GM23338 (cell line): ENCODE data around the gene APCDD1L. TPM values are rescaled to one million over a fixed set of nuclear protein-coding genes. Genes with fewer than 3 reads are reported as not detected.

Experiments
- ATAC-seq: fragments of 200-7000 bp; cut with Tn5 transposase; 3 replicates; pipeline ENCODE4 v1.9.1; 2020
- DNase-seq: peaks from one replicate; pipeline ENCODE4 v3.0.0-alpha.2; 2015; ENCODE audit warnings: low spot score
- H2AFZ ChIP-seq: fragments of 200-600 bp; sonication (generic); 2 replicates; pipeline ENCODE4 v1.8.0; 2016; ENCODE audit warnings: antibody characterized with exemption, mild to moderate bottlenecking, moderate library complexity
- H3F3A ChIP-seq: fragments of 200-600 bp; sonication (generic); replicated peaks from 2 replicates; pipeline ENCODE4 v1.8.0; 2017; ENCODE audit warnings: antibody characterized with exemption, mixed run types, low read depth
- H3K27ac ChIP-seq: fragments of 200-600 bp; sonication (generic); 2 replicates; pipeline ENCODE4 v1.6.1; 2016; ENCODE audit warnings: low read depth
- H3K27me3 ChIP-seq: fragments of 200-600 bp; sonication (generic); 2 replicates; pipeline ENCODE4 v1.8.0; 2016; ENCODE audit warnings: mild to moderate bottlenecking, mixed run types, moderate library complexity; ENCODE audit not compliant: insufficient read depth
- H3K36me3 ChIP-seq: fragments of 200-600 bp; sonication (generic); 2 replicates; pipeline ENCODE4 v1.8.0; 2016; ENCODE audit warnings: mild to moderate bottlenecking; ENCODE audit not compliant: insufficient read depth
- H3K4me1 ChIP-seq: fragments of 200-600 bp; sonication (generic); 2 replicates; pipeline ENCODE4 v1.8.0; 2016; ENCODE audit warnings: mild to moderate bottlenecking, moderate library complexity; ENCODE audit not compliant: insufficient read depth
- H3K4me2 ChIP-seq: fragments of 200-600 bp; sonication (generic); 2 replicates; pipeline ENCODE4 v1.7.1; 2017; ENCODE audit warnings: mixed run types
- H3K4me3 ChIP-seq: fragments of 200-600 bp; sonication (generic); 2 replicates; pipeline ENCODE4 v1.6.1; 2016; ENCODE audit warnings: mixed run types
- H3K79me2 ChIP-seq: fragments of 200-600 bp; sonication (generic); replicated peaks from 2 replicates; pipeline ENCODE4 v1.8.0; 2017; ENCODE audit warnings: mild to moderate bottlenecking; ENCODE audit not compliant: insufficient read depth
- H3K9me2 ChIP-seq: fragments of 200-600 bp; sonication (generic); 2 replicates; pipeline ENCODE4 v1.8.0; 2017; ENCODE audit not compliant: insufficient read depth
- H4K20me1 ChIP-seq: fragments of 200-600 bp; sonication (generic); replicated peaks from 2 replicates; pipeline ENCODE4 v1.8.0; 2017; ENCODE audit warnings: mild to moderate bottlenecking; ENCODE audit not compliant: insufficient read depth
- H3K27ac Mint-ChIP-seq: 2 replicates; pipeline ENCODE4 v1.8.0; 2020; ENCODE audit warnings: inconsistent platforms, mild to moderate bottlenecking, moderate library complexity, mixed read lengths
- H3K27me3 Mint-ChIP-seq: 3 replicates; pipeline ENCODE4 v1.8.0; 2022; ENCODE audit warnings: low read depth, mild to moderate bottlenecking, moderate library complexity, mixed read lengths, inconsistent platforms; ENCODE audit not compliant: insufficient read depth, poor library complexity
- H3K36me3 Mint-ChIP-seq: 3 replicates; pipeline ENCODE4 v1.8.0; 2021; ENCODE audit warnings: low read depth, mild to moderate bottlenecking, inconsistent platforms, moderate library complexity, mixed read lengths
- H3K4me1 Mint-ChIP-seq: 3 replicates; pipeline ENCODE4 v1.8.0; 2020; ENCODE audit warnings: mild to moderate bottlenecking, inconsistent platforms, mixed read lengths
- H3K4me3 Mint-ChIP-seq: 3 replicates; pipeline ENCODE4 v1.8.0; 2021; ENCODE audit warnings: moderate library complexity, mild to moderate bottlenecking, inconsistent platforms, mixed read lengths
- H3K9me3 Mint-ChIP-seq: 3 replicates; pipeline ENCODE4 v1.8.0; 2020; ENCODE audit warnings: moderate library complexity, mild to moderate bottlenecking, inconsistent platforms, mixed read lengths
- CTCF ChIP-seq, 2 experiments: fragments of 200-600 bp in 1 of 2; sonication (generic) in 1 of 2; conservative IDR thresholded peaks; 2 replicates each; pipeline versions ENCODE4 v1.5.1 to v1.6.1; 2016 to 2017; ENCODE audit warnings: antibody characterized with exemption in 2 of 2, low read depth in 2 of 2, mild to moderate bottlenecking in 2 of 2, moderate library complexity in 1 of 2
- ETS1 ChIP-seq: IDR thresholded peaks from 2 replicates; pipeline ENCODE4 v1.6.1; 2016; ENCODE audit warnings: antibody characterized with exemption
- EZH2 ChIP-seq: fragments of 200-600 bp; sonication (generic); IDR thresholded peaks from one replicate; pipeline ENCODE4 v1.8.0; 2017; ENCODE audit warnings: antibody characterized with exemption, mild to moderate bottlenecking, low read depth; ENCODE audit not compliant: unreplicated experiment
- EZH2phosphoT487 ChIP-seq: fragments of 200-600 bp; sonication (generic); IDR thresholded peaks from one replicate; pipeline ENCODE4 v1.8.1; 2018; ENCODE audit warnings: antibody characterized with exemption; ENCODE audit not compliant: unreplicated experiment
- JUNB ChIP-seq: IDR thresholded peaks from one replicate; pipeline ENCODE4 v1.6.1; 2016; ENCODE audit warnings: antibody characterized with exemption; ENCODE audit not compliant: unreplicated experiment
- NANOG ChIP-seq: IDR thresholded peaks from 2 replicates; pipeline ENCODE4 v1.6.1; 2016; ENCODE audit warnings: antibody characterized with exemption, borderline replicate concordance
- POLR2AphosphoS5 ChIP-seq: IDR thresholded peaks from 2 replicates; pipeline ENCODE4 v1.6.1; 2016; ENCODE audit warnings: antibody characterized with exemption, low read depth
- REST ChIP-seq: IDR thresholded peaks from one replicate; pipeline ENCODE4 v1.6.1; 2018; ENCODE audit warnings: antibody characterized with exemption; ENCODE audit not compliant: unreplicated experiment
- STAT1 ChIP-seq: IDR thresholded peaks from one replicate; pipeline ENCODE4 v1.6.1; 2016; ENCODE audit warnings: antibody characterized with exemption; ENCODE audit not compliant: unreplicated experiment
- ZNF114 ChIP-seq: fragments of 250-450 bp; sonication (Bioruptor Pico); IDR thresholded peaks from 2 replicates; pipeline ENCODE4 v1.5.0; 2020; ENCODE audit warnings: mild to moderate bottlenecking, moderate library complexity
- ZNF331 ChIP-seq: fragments of 250-450 bp; sonication (Bioruptor Pico); IDR thresholded peaks from 2 replicates; pipeline ENCODE4 v1.5.0; 2020; ENCODE audit warnings: low read depth, mild to moderate bottlenecking, moderate library complexity
- polyA plus RNA-seq: library from polyadenylated mRNA; unstranded; fragments of >200 nt; fragmentation: Nextera tagmentation; extraction: Ambion mirVana; gene quantifications from 2 replicates; pipeline ENCODE4 v1.2.1, GENCODE V29; 2016
- total RNA-seq: library from RNA; depleted of rRNA; stranded (reverse); fragments of >200 nt; shearing (Covaris generic); gene quantifications from 2 replicates; pipeline ENCODE4 v1.2.3, GENCODE V29; 2014

The APCDD1L gene
- total and polyA plus RNA-seq, 2 experiments from 2014 or later = 1.8 to 4.6 TPM

GRCh38 chr20:58432186-58432954 is 82.8 kb downstream of the APCDD1L start (continued):
- TF ChIP-seq CTCF (conservative IDR thresholded peaks at IDR 0.05; ENCODE audit: low read depth in 2 of 2) (no peak), POLR2AphosphoS5 (no peak), REST (no peak), EZH2phosphoT487 (no peak)

GRCh38 chr20:58431134-58431533 is 84.1 kb downstream of the APCDD1L start:
- Mint-ChIP-seq H3K9me3 (no peaks in the 10 kb centered on the region; the same call in 2 of the 3 replicates), H3K4me1 (peaks cover 23% of the 10 kb centered on the region), H3K36me3 (peaks cover 25% of the 10 kb centered on the region; the same call in 2 of the 3 replicates), H3K27me3 (no peaks in the 10 kb centered on the region), H3K4me3 (no peak overlapping the region), H3K27ac (no peak overlapping the region)
- Histone ChIP-seq H3K4me2 (no peak overlapping the region), H4K20me1 (no peaks in the 10 kb centered on the region), H2AFZ (no peak overlapping the region), H3F3A (peaks cover 21% of the 10 kb centered on the region), H3K9me2 (no peaks in the 10 kb centered on the region), H3K27ac (no peak overlapping the region), H3K79me2 (peaks cover 72% of the 10 kb centered on the region), H3K36me3 (peaks cover 1% of the 10 kb centered on the region; the same call in 1 of the 2 replicates), H3K4me3 (no peak overlapping the region), H3K4me1 (peaks cover 15% of the 10 kb centered on the region; the same call in 1 of the 2 replicates), H3K27me3 (no peaks in the 10 kb centered on the region)
- DNase-seq = no peak
- ATAC-seq = no peak
- no peak for TF ChIP-seq ZNF114
- TF ChIP-seq EZH2phosphoT487 = no peak
- TF ChIP-seq REST = no peak
- no peak for TF ChIP-seq NANOG
- no peak for TF ChIP-seq STAT1
- no peak for TF ChIP-seq POLR2AphosphoS5
- no peak for TF ChIP-seq CTCF (conservative IDR thresholded peaks at IDR 0.05; ENCODE audit: low read depth in 2 of 2)
- no peak for TF ChIP-seq EZH2
- TF ChIP-seq JUNB = no peak
- no peak for TF ChIP-seq ETS1
- TF ChIP-seq ZNF331 (CRISPR knock-in tag) = no peak
